Stomach (tissue), 9 donors: ENCODE data around the gene BORCS6. TPM values are rescaled to one million over a fixed set of nuclear protein-coding genes. Genes with fewer than 3 reads are reported as not detected.

Experiments used
- DNase-seq, 2 donors: peaks; one replicate each; pipeline versions ENCODE4 v3.0.0 to v3.0.0-alpha.2; 2013 to 2019
- H3K27ac ChIP-seq, 5 donors: fragments of 200-600 bp in 4 of 5; sonication (generic) in 4 of 5; one replicate each; pipeline ENCODE4 v1.5.1; 2013 to 2019; ENCODE audit warnings: mild to moderate bottlenecking in 1 of 5, moderate library complexity in 1 of 5
- H3K27me3 ChIP-seq, 3 donors: fragments of 200-600 bp; sonication (generic); one replicate each; pipeline ENCODE4 v1.5.1; 2017 to 2019; ENCODE audit warnings: mixed run types in 1 of 3
- H3K36me3 ChIP-seq, 4 donors: fragments of 200-600 bp; sonication (generic); 1 replicate in 3 of 4; 2 replicates in 1 of 4; pipeline ENCODE4 v1.5.1; 2016 to 2019
- H3K4me1 ChIP-seq, 4 donors: fragments of 200-600 bp; sonication (generic); one replicate each; pipeline ENCODE4 v1.5.1; 2016 to 2019
- H3K4me3 ChIP-seq, 4 donors: fragments of 200-600 bp; sonication (generic) in 3 of 4; one replicate each; pipeline ENCODE4 v1.5.1; 2016 to 2019; ENCODE audit warnings: mild to moderate bottlenecking in 1 of 4
- H3K9me3 ChIP-seq, 4 donors: fragments of 200-600 bp; sonication (generic); one replicate each; pipeline ENCODE4 v1.5.1; 2016 to 2019
- EP300 ChIP-seq: sonication (generic); formaldehyde crosslinking; IDR thresholded peaks from one replicate; pipeline ENCODE4 v1.6.1; 2017; ENCODE audit warnings: antibody characterized with exemption
- POLR2A ChIP-seq, 4 donors: fragments of 450-650 bp; IDR thresholded peaks; one replicate each; pipeline ENCODE4 v1.6.1; 2016; ENCODE audit warnings: antibody characterized with exemption in 4 of 4, control low read depth in 2 of 4, mild to moderate bottlenecking in 1 of 4, moderate library complexity in 1 of 4
- POLR2AphosphoS5 ChIP-seq, 3 donors: sonication (generic); formaldehyde crosslinking; IDR thresholded peaks; one replicate each; pipeline ENCODE4 v1.6.1; 2016; ENCODE audit warnings: antibody characterized with exemption in 3 of 3
- WGBS, 5 donors: extraction: QIAGEN DNeasy Blood & Tissue Kit in 3 of 5; methylation state at CpG; one replicate each; pipeline versions ENCODE4 v1.1.5 to v1.1.7; 2013 to 2018; 5-methylcytosine and 5-hydroxymethylcytosine counted together
- intact Hi-C: fragments of 100-400 bp; cut with DNase I; formaldehyde crosslinking; loops from one replicate; pipeline ENCODE4 v1.15.1; 2023; ENCODE audit warnings: low total_unique reads
- polyA plus RNA-seq, 3 donors: library from polyadenylated mRNA; stranded (reverse); fragments of 200-250 nt; gene quantifications; one replicate each; pipeline ENCODE4 v1.2.3, GENCODE V29; 2013
- total RNA-seq, 5 donors: library from RNA; depleted of rRNA; stranded (reverse); fragments of >200 nt; gene quantifications; one replicate each; pipeline versions ENCODE4 v1.1.0 to v1.2.3, GENCODE V29; 2014 to 2016
- TF ChIP-seq, protein P1 (sequence below), 7 experiments: fragments of 450-650 bp in 4 of 7; fragments of 200-600 bp in 3 of 7; sonication (generic) in 3 of 7; IDR thresholded peaks; one replicate each; pipeline ENCODE4 v1.5.1; 2016 to 2019; ENCODE audit warnings: antibody characterized with exemption in 7 of 7, control low read depth in 2 of 7, mild to moderate bottlenecking in 1 of 7
- donor health status: healthy with polysubstance abuse.
- donor health status: Bipolar disorder and iron deficiency.
- donor health status: healthy.

The BORCS6 gene
- total and polyA plus RNA-seq, 8 donors = 0.58 to 70.1 (median 7.3) TPM

DNA sequence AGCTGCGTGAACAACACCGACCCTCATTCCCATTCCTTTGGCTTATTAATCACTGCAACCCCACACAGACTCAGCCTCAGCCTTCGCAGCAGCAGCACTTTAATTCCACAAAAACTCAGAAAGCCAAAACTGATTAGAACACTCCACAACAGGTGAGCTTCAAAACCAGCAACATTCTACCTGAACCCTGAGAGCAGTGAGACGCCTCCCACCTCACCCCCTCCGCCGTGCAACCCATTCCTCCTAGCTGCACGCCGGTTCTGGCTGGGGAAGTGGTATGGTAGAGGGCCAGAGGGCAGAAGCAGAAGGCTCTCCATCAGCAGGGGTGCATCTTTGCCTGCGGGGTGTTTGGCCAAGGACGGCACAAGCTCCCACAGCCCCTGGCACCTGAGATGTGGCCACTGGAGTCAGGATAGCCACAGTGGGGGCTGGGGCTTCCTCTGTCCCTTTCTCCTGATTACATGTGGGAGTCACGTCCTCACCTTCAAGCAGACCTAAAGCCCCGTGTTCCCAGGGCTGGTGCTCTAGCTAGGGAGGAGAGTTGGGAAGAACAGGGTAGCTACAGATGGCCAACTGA is 1.6 kb downstream of the BORCS6 start:
- TF ChIP-seq EP300 = no peak
- intact Hi-C loops = no loop called here
- WGBS, 5 donors = 11 to 26% (median 19%) methylated on average over 12 of the region's 12 CpGs
- Histone ChIP-seq H3K27ac (peak overlapping the region; percentile 95 to 99 (median 98)), H3K36me3 (no peaks in the 10 kb centered on the region), H3K9me3 (no peaks in the 10 kb centered on the region), H3K27me3 (no peaks in the 10 kb centered on the region), H3K4me1 (peaks cover 35 to 68% (median 55%) of the 10 kb centered on the region in 4 donors), H3K4me3 (peak overlapping the region; percentile 70 to 88 (median 76))
- DNase-seq = peak in 1 of 2 donors; percentile 35

DNA sequence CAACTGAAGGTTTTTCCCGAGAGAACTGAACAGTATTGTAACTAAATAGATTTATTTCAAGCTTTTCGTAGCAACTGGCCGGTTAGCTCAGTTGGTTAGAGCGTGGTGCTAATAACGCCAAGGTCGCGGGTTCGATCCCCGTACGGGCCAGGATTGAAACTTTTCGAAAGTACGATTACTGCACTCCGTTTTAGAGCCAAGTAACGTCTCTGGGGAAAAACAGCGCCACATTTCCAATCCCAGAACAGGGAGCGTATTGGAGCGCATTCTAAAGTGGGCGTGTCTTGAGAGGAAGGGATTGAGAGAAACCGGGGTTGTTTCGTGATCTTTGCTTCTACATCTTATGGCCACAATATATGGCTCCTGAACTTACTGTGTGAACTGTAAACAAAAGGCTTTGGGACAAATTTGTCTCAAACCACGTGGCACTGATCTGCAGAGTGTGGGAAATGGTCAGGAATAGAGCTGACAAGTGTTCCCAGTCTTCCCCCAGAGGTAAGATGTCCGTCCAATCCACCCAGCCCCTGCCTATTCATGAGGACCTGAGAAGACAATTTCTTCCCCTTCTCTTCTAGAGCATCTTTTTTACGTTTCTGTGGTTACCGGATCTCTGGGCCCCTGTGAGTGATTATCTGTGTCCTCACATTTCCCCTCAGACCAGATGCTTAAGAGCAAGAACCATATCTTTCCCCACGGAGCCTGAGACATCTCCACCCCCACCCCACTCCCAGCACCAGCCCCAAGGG is 2.3 kb downstream of the BORCS6 start:
- peaks cover 35 to 67% (median 52%) of the 10 kb centered on the region in 4 donors for H3K4me1 ChIP-seq
- TF ChIP-seq POLR2A (IDR thresholded peaks at IDR 0.05) (no peak), POLR2AphosphoS5 (IDR thresholded peaks at IDR 0.05) (peak; percentile 48 to 91 (median 59))
- intact Hi-C loops = no loop called here
- no peaks in the 10 kb centered on the region for H3K9me3 ChIP-seq
- no peaks in the 10 kb centered on the region for H3K36me3 ChIP-seq
- no peaks in the 10 kb centered on the region for H3K27me3 ChIP-seq
- peak overlapping the region; percentile 95 to 99 (median 98) for H3K27ac ChIP-seq
- H3K4me3 ChIP-seq = peak overlapping the region; percentile 68 to 88 (median 71)
- WGBS, 5 donors = 0 to 2% (median 1%) methylated on average over 25 of the region's 25 CpGs
- peak; percentile 95 to 97 for DNase-seq

- intact Hi-C loops = no loop called here
- H3K36me3 ChIP-seq = no peaks in the 10 kb centered on the region
- H3K4me3 ChIP-seq = peak overlapping the region; percentile 68 to 88 (median 71)
- H3K27me3 ChIP-seq = no peaks in the 10 kb centered on the region
- no peak for TF ChIP-seq POLR2A (IDR thresholded peaks at IDR 0.05)
- peak; percentile 31 to 74 (median 59) for TF ChIP-seq POLR2AphosphoS5 (IDR thresholded peaks at IDR 0.05)
- TF ChIP-seq, protein P1, sequence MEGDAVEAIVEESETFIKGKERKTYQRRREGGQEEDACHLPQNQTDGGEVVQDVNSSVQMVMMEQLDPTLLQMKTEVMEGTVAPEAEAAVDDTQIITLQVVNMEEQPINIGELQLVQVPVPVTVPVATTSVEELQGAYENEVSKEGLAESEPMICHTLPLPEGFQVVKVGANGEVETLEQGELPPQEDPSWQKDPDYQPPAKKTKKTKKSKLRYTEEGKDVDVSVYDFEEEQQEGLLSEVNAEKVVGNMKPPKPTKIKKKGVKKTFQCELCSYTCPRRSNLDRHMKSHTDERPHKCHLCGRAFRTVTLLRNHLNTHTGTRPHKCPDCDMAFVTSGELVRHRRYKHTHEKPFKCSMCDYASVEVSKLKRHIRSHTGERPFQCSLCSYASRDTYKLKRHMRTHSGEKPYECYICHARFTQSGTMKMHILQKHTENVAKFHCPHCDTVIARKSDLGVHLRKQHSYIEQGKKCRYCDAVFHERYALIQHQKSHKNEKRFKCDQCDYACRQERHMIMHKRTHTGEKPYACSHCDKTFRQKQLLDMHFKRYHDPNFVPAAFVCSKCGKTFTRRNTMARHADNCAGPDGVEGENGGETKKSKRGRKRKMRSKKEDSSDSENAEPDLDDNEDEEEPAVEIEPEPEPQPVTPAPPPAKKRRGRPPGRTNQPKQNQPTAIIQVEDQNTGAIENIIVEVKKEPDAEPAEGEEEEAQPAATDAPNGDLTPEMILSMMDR (IDR thresholded peaks at IDR 0.05) = peak in 2 of 7 experiments; percentile 20 to 33
- TF ChIP-seq EP300 = no peak
- peak; percentile 96 to 97 for DNase-seq
- 0 to 1% (median 0%) methylated on average over 27 to 32 of the region's 32 CpGs for WGBS, 5 donors
- peaks cover 32 to 59% (median 44%) of the 10 kb centered on the region in 4 donors for H3K4me1 ChIP-seq
- peak overlapping the region; percentile 92 to 99 (median 98) for H3K27ac ChIP-seq
- H3K9me3 ChIP-seq = no peaks in the 10 kb centered on the region
These were observed 3.0 kb downstream of the BORCS6 start for GRCh38 chr17:8186787-8187516.

DNA sequence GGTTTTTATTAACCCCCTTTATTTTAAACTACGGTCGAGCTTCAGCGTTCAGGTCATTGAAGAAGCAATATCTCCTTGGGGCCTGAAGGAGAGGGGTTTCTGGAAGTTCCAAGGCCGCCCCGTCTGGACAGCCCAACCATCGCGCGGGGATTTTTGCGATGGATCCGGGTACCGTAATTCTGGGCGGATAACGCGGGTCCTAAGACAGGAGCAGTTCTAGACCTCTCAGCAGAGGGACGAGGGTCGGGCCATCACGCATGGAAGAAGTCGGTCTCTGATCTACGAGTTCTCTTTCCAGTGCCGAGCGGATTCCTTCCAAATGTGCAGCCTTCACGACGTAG is 3.6 kb downstream of the BORCS6 start:
- TF ChIP-seq EP300 (no peak), POLR2A (IDR thresholded peaks at IDR 0.05) (no peak), POLR2AphosphoS5 (IDR thresholded peaks at IDR 0.05) (no peak)
- TF ChIP-seq, protein P1 (IDR thresholded peaks at IDR 0.05) = no peak
- no peaks in the 10 kb centered on the region for H3K27me3 ChIP-seq
- no peak for DNase-seq
- H3K4me3 ChIP-seq = peak overlapping the region; percentile 68 to 88 (median 71)
- H3K9me3 ChIP-seq = no peaks in the 10 kb centered on the region
- 0 to 1% (median 1%) methylated on average over 23 of the region's 23 CpGs for WGBS, 5 donors
- H3K36me3 ChIP-seq = no peaks in the 10 kb centered on the region
- intact Hi-C loops = no loop called here
- H3K4me1 ChIP-seq = peaks cover 27 to 54% (median 39%) of the 10 kb centered on the region in 4 donors
- H3K27ac ChIP-seq = peak overlapping the region; percentile 92 to 99 (median 98)
